ENCODE results near the gene BTBD8. TPM values are rescaled to one million over a fixed set of nuclear protein-coding genes. Genes with fewer than 3 reads are reported as not detected.
"Not testable (repeated sequence)": the region's sequence is repeated elsewhere in the genome, so short reads cannot be mapped to it uniquely, and the experiment has no call there.

Gene BTBD8
- 1 to 10 TPM; 2.6 to 2.7 TPM for total RNA-seq

GRCh38 chr1:92080128-92080985 is at the start of gene BTBD8:
TSS of gene BTBD8 (plus strand) at chr1:92080345. CDS start at chr1:92080572, 227 bp downstream.
- Mint-ChIP-seq H3K27ac (peak within 1 kb of the TSS; percentile 84), H3K4me1 (peaks cover 9% of the 10 kb centered on the region), H3K36me3 (peaks cover 6% of the 10 kb centered on the region), H3K4me3 (peak within 1 kb of the TSS; percentile 99), H3K27me3 (no peaks in the 10 kb centered on the region), H3K9me3 (peaks cover 5% of the 10 kb centered on the region)
- POLR2A ChIA-PET = interaction anchor here (0.6 to 1.4 kb wide), 3 partner anchors 54 to 236 kb away, joined by 3 to 5 read pairs (median 3); no protein-coding TSS in a partner anchor
- peak; percentile 96 for ATAC-seq (ENCODE audit: low read depth)
- peak; percentile 87 for DNase-seq

- ATAC-seq (ENCODE audit: low read depth) (no peak), DNase-seq (no peak)
- Mint-ChIP-seq H3K36me3 (no peaks in the 10 kb centered on the region), H3K4me3 (peak overlapping the region; percentile 69), H3K9me3 (no peaks in the 10 kb centered on the region), H3K27ac (no peak overlapping the region), H3K27me3 (peaks cover 35% of the 10 kb centered on the region), H3K4me1 (peaks cover 7% of the 10 kb centered on the region)
- POLR2A ChIA-PET = no interaction called here
These were observed 49.5 kb upstream of the BTBD8 start for GRCh38 chr1:92030656-92031107.

- Mint-ChIP-seq H3K36me3 (no peaks in the 10 kb centered on the region), H3K27ac (no peak overlapping the region), H3K4me1 (peaks cover 7% of the 10 kb centered on the region), H3K4me3 (no peak overlapping the region), H3K27me3 (peaks cover 39% of the 10 kb centered on the region), H3K9me3 (no peaks in the 10 kb centered on the region)
- DNase-seq (no peak), ATAC-seq (ENCODE audit: low read depth) (no peak)
- POLR2A ChIA-PET = no interaction called here
These were observed 48.6 kb upstream of the BTBD8 start for GRCh38 chr1:92031281-92032110.

- no peaks in the 10 kb centered on the region for H3K9me3 Mint-ChIP-seq
- no peaks in the 10 kb centered on the region for H3K36me3 Mint-ChIP-seq
- H3K27ac Mint-ChIP-seq = no peak overlapping the region
- ATAC-seq (ENCODE audit: low read depth) (no peak), DNase-seq (no peak)
- no peak overlapping the region for H3K4me3 Mint-ChIP-seq
- peaks cover 24% of the 10 kb centered on the region for H3K27me3 Mint-ChIP-seq
- POLR2A ChIA-PET = no interaction called here
- H3K4me1 Mint-ChIP-seq = no peaks in the 10 kb centered on the region
These were observed 42.7 kb upstream of the BTBD8 start for GRCh38 chr1:92037400-92037799.

GRCh38 chr1:92038695-92039346 is 41.3 kb upstream of the BTBD8 start:
- Mint-ChIP-seq H3K36me3 (no peaks in the 10 kb centered on the region), H3K27me3 (peaks cover 24% of the 10 kb centered on the region), H3K4me1 (no peaks in the 10 kb centered on the region), H3K4me3 (no peak overlapping the region), H3K9me3 (no peaks in the 10 kb centered on the region), H3K27ac (no peak overlapping the region)
- POLR2A ChIA-PET = no interaction called here
- no peak for DNase-seq
- ATAC-seq (ENCODE audit: low read depth) = no peak

GRCh38 chr1:92040971-92041370 is 39.2 kb upstream of the BTBD8 start:
- H3K9me3 Mint-ChIP-seq = no peaks in the 10 kb centered on the region
- no peaks in the 10 kb centered on the region for H3K36me3 Mint-ChIP-seq
- DNase-seq = no peak
- H3K27me3 Mint-ChIP-seq = peaks cover 13% of the 10 kb centered on the region
- POLR2A ChIA-PET = no interaction called here
- ATAC-seq (ENCODE audit: low read depth) = no peak
- no peak overlapping the region for H3K4me3 Mint-ChIP-seq
- H3K4me1 Mint-ChIP-seq = no peaks in the 10 kb centered on the region
- no peak overlapping the region for H3K27ac Mint-ChIP-seq

- Mint-ChIP-seq H3K4me3 (no peak overlapping the region), H3K27ac (no peak overlapping the region), H3K4me1 (no peaks in the 10 kb centered on the region), H3K36me3 (no peaks in the 10 kb centered on the region), H3K27me3 (peaks cover 4% of the 10 kb centered on the region), H3K9me3 (no peaks in the 10 kb centered on the region)
- DNase-seq (no peak), ATAC-seq (ENCODE audit: low read depth) (no peak)
- POLR2A ChIA-PET = no interaction called here
These were observed 36.5 kb upstream of the BTBD8 start for GRCh38 chr1:92043621-92044020.

- no peak for DNase-seq
- ATAC-seq (ENCODE audit: low read depth) = no peak
- H3K27me3 Mint-ChIP-seq = peaks cover 4% of the 10 kb centered on the region
- H3K4me3 Mint-ChIP-seq = no peak overlapping the region
- no peaks in the 10 kb centered on the region for H3K36me3 Mint-ChIP-seq
- no peaks in the 10 kb centered on the region for H3K9me3 Mint-ChIP-seq
- H3K4me1 Mint-ChIP-seq = no peaks in the 10 kb centered on the region
- POLR2A ChIA-PET = no interaction called here
- no peak overlapping the region for H3K27ac Mint-ChIP-seq
These were observed 34.2 kb upstream of the BTBD8 start for GRCh38 chr1:92045766-92046495.

- POLR2A ChIA-PET = no interaction called here
- DNase-seq = no peak
- Mint-ChIP-seq H3K9me3 (no peaks in the 10 kb centered on the region), H3K27ac (no peak overlapping the region), H3K36me3 (peaks cover 2% of the 10 kb centered on the region), H3K4me3 (no peak overlapping the region), H3K27me3 (peaks cover 8% of the 10 kb centered on the region), H3K4me1 (no peaks in the 10 kb centered on the region)
- no peak for ATAC-seq (ENCODE audit: low read depth)
These were observed 28.2 kb upstream of the BTBD8 start for GRCh38 chr1:92051948-92052347.

GRCh38 chr1:92065042-92065441 is 15.1 kb upstream of the BTBD8 start:
- no peak overlapping the region for H3K27ac Mint-ChIP-seq
- no peak overlapping the region for H3K4me3 Mint-ChIP-seq
- no peaks in the 10 kb centered on the region for H3K4me1 Mint-ChIP-seq
- no peak for DNase-seq
- POLR2A ChIA-PET = no interaction called here
- no peak for ATAC-seq (ENCODE audit: low read depth)
- no peaks in the 10 kb centered on the region for H3K27me3 Mint-ChIP-seq
- H3K9me3 Mint-ChIP-seq = no peaks in the 10 kb centered on the region
- H3K36me3 Mint-ChIP-seq = no peaks in the 10 kb centered on the region

GRCh38 chr1:92066321-92066720 is 13.8 kb upstream of the BTBD8 start:
- Mint-ChIP-seq H3K9me3 (no peaks in the 10 kb centered on the region), H3K4me1 (no peaks in the 10 kb centered on the region), H3K27ac (no peak overlapping the region), H3K36me3 (no peaks in the 10 kb centered on the region), H3K4me3 (no peak overlapping the region), H3K27me3 (no peaks in the 10 kb centered on the region)
- no peak for DNase-seq
- POLR2A ChIA-PET = no interaction called here
- no peak for ATAC-seq (ENCODE audit: low read depth)

- no peak for DNase-seq
- no peak overlapping the region for H3K27ac Mint-ChIP-seq
- POLR2A ChIA-PET = no interaction called here
- H3K36me3 Mint-ChIP-seq = no peaks in the 10 kb centered on the region
- H3K9me3 Mint-ChIP-seq = no peaks in the 10 kb centered on the region
- H3K4me1 Mint-ChIP-seq = no peaks in the 10 kb centered on the region
- ATAC-seq (ENCODE audit: low read depth) = no peak
- peaks cover 2% of the 10 kb centered on the region for H3K27me3 Mint-ChIP-seq
- H3K4me3 Mint-ChIP-seq = no peak overlapping the region
These were observed 9.3 kb upstream of the BTBD8 start for GRCh38 chr1:92070892-92071291.

- H3K27ac Mint-ChIP-seq; DNase-seq; H3K36me3 Mint-ChIP-seq; H3K4me3 Mint-ChIP-seq; POLR2A ChIA-PET; H3K9me3 Mint-ChIP-seq; ATAC-seq (ENCODE audit: low read depth); H3K4me1 Mint-ChIP-seq; H3K27me3 Mint-ChIP-seq: not testable (repeated sequence)
These were observed 5.7 kb upstream of the BTBD8 start for GRCh38 chr1:92074446-92074845.
